GM23338 (cell line): ENCODE measurements around the gene IMMP2L. TPM values are rescaled to one million over a fixed set of nuclear protein-coding genes. Genes with fewer than 3 reads are reported as not detected.

Experiments used
- ATAC-seq: fragments of 200-7000 bp; cut with Tn5 transposase; 3 replicates; pipeline ENCODE4 v1.9.1; 2020
- DNase-seq: peaks from one replicate; pipeline ENCODE4 v3.0.0-alpha.2; 2015; ENCODE audit warnings: low spot score
- H2AFZ ChIP-seq: fragments of 200-600 bp; sonication (generic); 2 replicates; pipeline ENCODE4 v1.8.0; 2016; ENCODE audit warnings: antibody characterized with exemption, mild to moderate bottlenecking, moderate library complexity
- H3F3A ChIP-seq: fragments of 200-600 bp; sonication (generic); replicated peaks from 2 replicates; pipeline ENCODE4 v1.8.0; 2017; ENCODE audit warnings: antibody characterized with exemption, mixed run types, low read depth
- H3K27ac ChIP-seq: fragments of 200-600 bp; sonication (generic); 2 replicates; pipeline ENCODE4 v1.6.1; 2016; ENCODE audit warnings: low read depth
- H3K27me3 ChIP-seq: fragments of 200-600 bp; sonication (generic); 2 replicates; pipeline ENCODE4 v1.8.0; 2016; ENCODE audit warnings: mild to moderate bottlenecking, mixed run types, moderate library complexity; ENCODE audit not compliant: insufficient read depth
- H3K36me3 ChIP-seq: fragments of 200-600 bp; sonication (generic); 2 replicates; pipeline ENCODE4 v1.8.0; 2016; ENCODE audit warnings: mild to moderate bottlenecking; ENCODE audit not compliant: insufficient read depth
- H3K4me1 ChIP-seq: fragments of 200-600 bp; sonication (generic); 2 replicates; pipeline ENCODE4 v1.8.0; 2016; ENCODE audit warnings: mild to moderate bottlenecking, moderate library complexity; ENCODE audit not compliant: insufficient read depth
- H3K4me2 ChIP-seq: fragments of 200-600 bp; sonication (generic); 2 replicates; pipeline ENCODE4 v1.7.1; 2017; ENCODE audit warnings: mixed run types
- H3K4me3 ChIP-seq: fragments of 200-600 bp; sonication (generic); 2 replicates; pipeline ENCODE4 v1.6.1; 2016; ENCODE audit warnings: mixed run types
- H3K79me2 ChIP-seq: fragments of 200-600 bp; sonication (generic); replicated peaks from 2 replicates; pipeline ENCODE4 v1.8.0; 2017; ENCODE audit warnings: mild to moderate bottlenecking; ENCODE audit not compliant: insufficient read depth
- H3K9me2 ChIP-seq: fragments of 200-600 bp; sonication (generic); 2 replicates; pipeline ENCODE4 v1.8.0; 2017; ENCODE audit not compliant: insufficient read depth
- H4K20me1 ChIP-seq: fragments of 200-600 bp; sonication (generic); replicated peaks from 2 replicates; pipeline ENCODE4 v1.8.0; 2017; ENCODE audit warnings: mild to moderate bottlenecking; ENCODE audit not compliant: insufficient read depth
- H3K27ac Mint-ChIP-seq: 2 replicates; pipeline ENCODE4 v1.8.0; 2020; ENCODE audit warnings: inconsistent platforms, mild to moderate bottlenecking, moderate library complexity, mixed read lengths
- H3K27me3 Mint-ChIP-seq: 3 replicates; pipeline ENCODE4 v1.8.0; 2022; ENCODE audit warnings: low read depth, mild to moderate bottlenecking, moderate library complexity, mixed read lengths, inconsistent platforms; ENCODE audit not compliant: insufficient read depth, poor library complexity
- H3K36me3 Mint-ChIP-seq: 3 replicates; pipeline ENCODE4 v1.8.0; 2021; ENCODE audit warnings: low read depth, mild to moderate bottlenecking, inconsistent platforms, moderate library complexity, mixed read lengths
- H3K4me1 Mint-ChIP-seq: 3 replicates; pipeline ENCODE4 v1.8.0; 2020; ENCODE audit warnings: mild to moderate bottlenecking, inconsistent platforms, mixed read lengths
- H3K4me3 Mint-ChIP-seq: 3 replicates; pipeline ENCODE4 v1.8.0; 2021; ENCODE audit warnings: moderate library complexity, mild to moderate bottlenecking, inconsistent platforms, mixed read lengths
- H3K9me3 Mint-ChIP-seq: 3 replicates; pipeline ENCODE4 v1.8.0; 2020; ENCODE audit warnings: moderate library complexity, mild to moderate bottlenecking, inconsistent platforms, mixed read lengths
- CREB1 ChIP-seq: fragments of 250-450 bp; sonication (Bioruptor Pico); IDR thresholded peaks from 2 replicates; pipeline ENCODE4 v1.5.0; 2020; ENCODE audit warnings: low read depth, mild to moderate bottlenecking, moderate library complexity
- EZH2 ChIP-seq: fragments of 200-600 bp; sonication (generic); IDR thresholded peaks from one replicate; pipeline ENCODE4 v1.8.0; 2017; ENCODE audit warnings: antibody characterized with exemption, mild to moderate bottlenecking, low read depth; ENCODE audit not compliant: unreplicated experiment
- EZH2phosphoT487 ChIP-seq: fragments of 200-600 bp; sonication (generic); IDR thresholded peaks from one replicate; pipeline ENCODE4 v1.8.1; 2018; ENCODE audit warnings: antibody characterized with exemption; ENCODE audit not compliant: unreplicated experiment
- polyA plus RNA-seq: library from polyadenylated mRNA; unstranded; fragments of >200 nt; fragmentation: Nextera tagmentation; extraction: Ambion mirVana; gene quantifications from 2 replicates; pipeline ENCODE4 v1.2.1, GENCODE V29; 2016
- total RNA-seq: library from RNA; depleted of rRNA; stranded (reverse); fragments of >200 nt; shearing (Covaris generic); gene quantifications from 2 replicates; pipeline ENCODE4 v1.2.3, GENCODE V29; 2014
- TF ChIP-seq, protein P1 (sequence below): IDR thresholded peaks from one replicate; pipeline ENCODE4 v1.6.1; 2018; ENCODE audit warnings: antibody characterized with exemption; ENCODE audit not compliant: unreplicated experiment
- TF ChIP-seq, protein P2 (sequence below), 2 experiments: fragments of 200-600 bp in 1 of 2; sonication (generic) in 1 of 2; conservative IDR thresholded peaks; 2 replicates each; pipeline versions ENCODE4 v1.5.1 to v1.6.1; 2016 to 2017; ENCODE audit warnings: antibody characterized with exemption in 2 of 2, low read depth in 2 of 2, mild to moderate bottlenecking in 2 of 2, moderate library complexity in 1 of 2
- TF ChIP-seq, protein P3 (sequence below): IDR thresholded peaks from 2 replicates; pipeline ENCODE4 v1.6.1; 2016; ENCODE audit warnings: antibody characterized with exemption

The IMMP2L gene
- total and polyA plus RNA-seq, 2 experiments from 2014 or later, result 7.3 to 14.0 TPM

DNA sequence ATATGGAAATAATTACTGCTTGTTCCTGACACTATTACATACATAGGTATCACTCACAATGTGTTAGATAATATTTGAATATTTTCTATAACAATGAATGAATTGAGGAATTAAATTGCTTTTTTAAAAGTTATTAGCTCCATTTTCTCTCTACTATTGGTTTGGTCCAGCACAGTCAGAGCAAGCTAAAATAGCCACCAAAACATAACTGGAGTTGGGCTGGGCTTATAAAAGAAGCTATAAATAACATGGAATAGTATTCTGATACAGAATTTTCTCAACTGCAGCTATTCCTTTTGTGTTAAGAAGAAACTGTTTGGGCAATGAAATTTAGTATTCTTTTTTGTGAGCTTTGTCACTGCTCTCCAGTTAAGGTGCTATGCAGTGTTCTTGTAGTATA lies 614.0 kb downstream of the IMMP2L start:
- Histone ChIP-seq H3K4me1 (peaks cover 25% of the 10 kb centered on the region), H3K4me3 (no peak overlapping the region)
- no peaks in the 10 kb centered on the region for H3K9me3 Mint-ChIP-seq

DNA sequence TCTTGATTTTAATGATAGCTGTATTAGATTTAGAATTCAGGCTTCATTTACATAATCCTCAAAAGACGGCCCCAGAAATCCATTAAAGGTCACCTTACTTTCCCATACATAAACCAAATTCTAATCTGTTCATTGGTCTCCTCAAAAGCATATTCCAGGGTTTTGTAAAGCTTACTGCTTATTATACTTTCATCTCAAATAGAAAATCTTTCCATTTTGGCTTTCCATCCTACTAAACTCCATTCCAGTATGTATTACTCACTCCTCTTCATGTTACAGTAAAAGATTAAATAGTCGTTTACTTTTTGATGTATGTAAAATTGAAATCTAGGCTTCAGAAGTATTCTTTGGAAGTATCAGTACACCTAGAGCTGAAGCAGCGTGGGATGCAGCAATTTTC lies 614.9 kb downstream of the IMMP2L start:
- Mint-ChIP-seq H3K4me1 (peaks cover 25% of the 10 kb centered on the region), H3K9me3 (no peaks in the 10 kb centered on the region)
- TF ChIP-seq, protein P1, sequence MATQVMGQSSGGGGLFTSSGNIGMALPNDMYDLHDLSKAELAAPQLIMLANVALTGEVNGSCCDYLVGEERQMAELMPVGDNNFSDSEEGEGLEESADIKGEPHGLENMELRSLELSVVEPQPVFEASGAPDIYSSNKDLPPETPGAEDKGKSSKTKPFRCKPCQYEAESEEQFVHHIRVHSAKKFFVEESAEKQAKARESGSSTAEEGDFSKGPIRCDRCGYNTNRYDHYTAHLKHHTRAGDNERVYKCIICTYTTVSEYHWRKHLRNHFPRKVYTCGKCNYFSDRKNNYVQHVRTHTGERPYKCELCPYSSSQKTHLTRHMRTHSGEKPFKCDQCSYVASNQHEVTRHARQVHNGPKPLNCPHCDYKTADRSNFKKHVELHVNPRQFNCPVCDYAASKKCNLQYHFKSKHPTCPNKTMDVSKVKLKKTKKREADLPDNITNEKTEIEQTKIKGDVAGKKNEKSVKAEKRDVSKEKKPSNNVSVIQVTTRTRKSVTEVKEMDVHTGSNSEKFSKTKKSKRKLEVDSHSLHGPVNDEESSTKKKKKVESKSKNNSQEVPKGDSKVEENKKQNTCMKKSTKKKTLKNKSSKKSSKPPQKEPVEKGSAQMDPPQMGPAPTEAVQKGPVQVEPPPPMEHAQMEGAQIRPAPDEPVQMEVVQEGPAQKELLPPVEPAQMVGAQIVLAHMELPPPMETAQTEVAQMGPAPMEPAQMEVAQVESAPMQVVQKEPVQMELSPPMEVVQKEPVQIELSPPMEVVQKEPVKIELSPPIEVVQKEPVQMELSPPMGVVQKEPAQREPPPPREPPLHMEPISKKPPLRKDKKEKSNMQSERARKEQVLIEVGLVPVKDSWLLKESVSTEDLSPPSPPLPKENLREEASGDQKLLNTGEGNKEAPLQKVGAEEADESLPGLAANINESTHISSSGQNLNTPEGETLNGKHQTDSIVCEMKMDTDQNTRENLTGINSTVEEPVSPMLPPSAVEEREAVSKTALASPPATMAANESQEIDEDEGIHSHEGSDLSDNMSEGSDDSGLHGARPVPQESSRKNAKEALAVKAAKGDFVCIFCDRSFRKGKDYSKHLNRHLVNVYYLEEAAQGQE, result no peak
- TF ChIP-seq EZH2phosphoT487, result no peak
- no peak for TF ChIP-seq CREB1 (CRISPR knock-in tag)
- TF ChIP-seq EZH2, result no peak
- TF ChIP-seq, protein P2, sequence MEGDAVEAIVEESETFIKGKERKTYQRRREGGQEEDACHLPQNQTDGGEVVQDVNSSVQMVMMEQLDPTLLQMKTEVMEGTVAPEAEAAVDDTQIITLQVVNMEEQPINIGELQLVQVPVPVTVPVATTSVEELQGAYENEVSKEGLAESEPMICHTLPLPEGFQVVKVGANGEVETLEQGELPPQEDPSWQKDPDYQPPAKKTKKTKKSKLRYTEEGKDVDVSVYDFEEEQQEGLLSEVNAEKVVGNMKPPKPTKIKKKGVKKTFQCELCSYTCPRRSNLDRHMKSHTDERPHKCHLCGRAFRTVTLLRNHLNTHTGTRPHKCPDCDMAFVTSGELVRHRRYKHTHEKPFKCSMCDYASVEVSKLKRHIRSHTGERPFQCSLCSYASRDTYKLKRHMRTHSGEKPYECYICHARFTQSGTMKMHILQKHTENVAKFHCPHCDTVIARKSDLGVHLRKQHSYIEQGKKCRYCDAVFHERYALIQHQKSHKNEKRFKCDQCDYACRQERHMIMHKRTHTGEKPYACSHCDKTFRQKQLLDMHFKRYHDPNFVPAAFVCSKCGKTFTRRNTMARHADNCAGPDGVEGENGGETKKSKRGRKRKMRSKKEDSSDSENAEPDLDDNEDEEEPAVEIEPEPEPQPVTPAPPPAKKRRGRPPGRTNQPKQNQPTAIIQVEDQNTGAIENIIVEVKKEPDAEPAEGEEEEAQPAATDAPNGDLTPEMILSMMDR (conservative IDR thresholded peaks at IDR 0.05; ENCODE audit: low read depth in 2 of 2), result no peak
- TF ChIP-seq, protein P3, sequence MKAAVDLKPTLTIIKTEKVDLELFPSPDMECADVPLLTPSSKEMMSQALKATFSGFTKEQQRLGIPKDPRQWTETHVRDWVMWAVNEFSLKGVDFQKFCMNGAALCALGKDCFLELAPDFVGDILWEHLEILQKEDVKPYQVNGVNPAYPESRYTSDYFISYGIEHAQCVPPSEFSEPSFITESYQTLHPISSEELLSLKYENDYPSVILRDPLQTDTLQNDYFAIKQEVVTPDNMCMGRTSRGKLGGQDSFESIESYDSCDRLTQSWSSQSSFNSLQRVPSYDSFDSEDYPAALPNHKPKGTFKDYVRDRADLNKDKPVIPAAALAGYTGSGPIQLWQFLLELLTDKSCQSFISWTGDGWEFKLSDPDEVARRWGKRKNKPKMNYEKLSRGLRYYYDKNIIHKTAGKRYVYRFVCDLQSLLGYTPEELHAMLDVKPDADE, result no peak

More for the DNA sequence above, 614.0 kb downstream of the IMMP2L start:
- H3K27ac ChIP-seq, result no peak overlapping the region
- no peaks in the 10 kb centered on the region for H4K20me1 ChIP-seq
- H3K27me3 ChIP-seq, result no peaks in the 10 kb centered on the region
- H3K9me2 ChIP-seq, result no peaks in the 10 kb centered on the region
- Mint-ChIP-seq H3K4me3 (no peak overlapping the region), H3K27ac (no peak overlapping the region), H3K36me3 (no peaks in the 10 kb centered on the region), H3K27me3 (no peaks in the 10 kb centered on the region), H3K4me1 (peaks cover 23% of the 10 kb centered on the region)
- no peak overlapping the region for H2AFZ ChIP-seq
- DNase-seq (no peak), ATAC-seq (no peak)
- TF ChIP-seq, protein P1, result no peak
- no peak for TF ChIP-seq CREB1 (CRISPR knock-in tag)
- H3K36me3 ChIP-seq, result no peaks in the 10 kb centered on the region
- H3K79me2 ChIP-seq, result no peaks in the 10 kb centered on the region
- no peak overlapping the region for H3K4me2 ChIP-seq
- no peaks in the 10 kb centered on the region for H3F3A ChIP-seq

More for the DNA sequence above, 614.9 kb downstream of the IMMP2L start:
- H3K4me3 Mint-ChIP-seq, result no peak overlapping the region
- Histone ChIP-seq H2AFZ (no peak overlapping the region), H3K36me3 (no peaks in the 10 kb centered on the region), H3K9me2 (no peaks in the 10 kb centered on the region), H3F3A (no peaks in the 10 kb centered on the region), H3K27ac (no peak overlapping the region), H3K4me3 (no peak overlapping the region), H3K79me2 (no peaks in the 10 kb centered on the region), H3K27me3 (no peaks in the 10 kb centered on the region), H3K4me2 (no peak overlapping the region), H4K20me1 (no peaks in the 10 kb centered on the region), H3K4me1 (peaks cover 25% of the 10 kb centered on the region)
- ATAC-seq (no peak), DNase-seq (no peak)
- no peaks in the 10 kb centered on the region for H3K36me3 Mint-ChIP-seq
- H3K27me3 Mint-ChIP-seq, result no peaks in the 10 kb centered on the region
- H3K27ac Mint-ChIP-seq, result no peak overlapping the region
